Stimulated activated naive B cell treated with anti-CD40 and anti-IgM and Interleukin-4, amounts not matched to agents 10 μg/mL and 1 μg/mL and 100 μg/mL, for 72 hours (primary cell): ENCODE measurements around the gene DLG5.

Source experiments
- ATAC-seq, 2 donors: fragments of 150-1000 bp; cut with Tn5 transposase; replicated peaks; 2 replicates each; pipeline ENCODE4 v1.10.0; 2021; ENCODE audit warnings: moderate library complexity in 1 of 2
- DNase-seq: peaks from one replicate; pipeline ENCODE4 v3.0.0; 2021
- H3K27ac Mint-ChIP-seq: one replicate; pipeline ENCODE4 v1.8.0; 2022; ENCODE audit warnings: mild to moderate bottlenecking, mixed read lengths
- H3K27me3 Mint-ChIP-seq, 2 donors: one replicate each; pipeline ENCODE4 v1.8.0; 2022; ENCODE audit warnings: mixed read lengths in 2 of 2
- H3K36me3 Mint-ChIP-seq, 2 donors: one replicate each; pipeline ENCODE4 v1.8.0; 2022; ENCODE audit warnings: mixed read lengths in 2 of 2, mild to moderate bottlenecking in 1 of 2
- H3K4me1 Mint-ChIP-seq, 2 donors: one replicate each; pipeline ENCODE4 v1.8.0; 2022; ENCODE audit warnings: mixed read lengths in 2 of 2, mild to moderate bottlenecking in 1 of 2
- H3K4me3 Mint-ChIP-seq, 2 donors: one replicate each; pipeline ENCODE4 v1.8.0; 2022; ENCODE audit warnings: mild to moderate bottlenecking in 2 of 2, mixed read lengths in 2 of 2, moderate library complexity in 1 of 2
- H3K9me3 Mint-ChIP-seq, 2 donors: one replicate each; pipeline ENCODE4 v1.8.0; 2022; ENCODE audit warnings: mixed read lengths in 2 of 2, mild to moderate bottlenecking in 1 of 2

The DLG5 gene

DNA sequence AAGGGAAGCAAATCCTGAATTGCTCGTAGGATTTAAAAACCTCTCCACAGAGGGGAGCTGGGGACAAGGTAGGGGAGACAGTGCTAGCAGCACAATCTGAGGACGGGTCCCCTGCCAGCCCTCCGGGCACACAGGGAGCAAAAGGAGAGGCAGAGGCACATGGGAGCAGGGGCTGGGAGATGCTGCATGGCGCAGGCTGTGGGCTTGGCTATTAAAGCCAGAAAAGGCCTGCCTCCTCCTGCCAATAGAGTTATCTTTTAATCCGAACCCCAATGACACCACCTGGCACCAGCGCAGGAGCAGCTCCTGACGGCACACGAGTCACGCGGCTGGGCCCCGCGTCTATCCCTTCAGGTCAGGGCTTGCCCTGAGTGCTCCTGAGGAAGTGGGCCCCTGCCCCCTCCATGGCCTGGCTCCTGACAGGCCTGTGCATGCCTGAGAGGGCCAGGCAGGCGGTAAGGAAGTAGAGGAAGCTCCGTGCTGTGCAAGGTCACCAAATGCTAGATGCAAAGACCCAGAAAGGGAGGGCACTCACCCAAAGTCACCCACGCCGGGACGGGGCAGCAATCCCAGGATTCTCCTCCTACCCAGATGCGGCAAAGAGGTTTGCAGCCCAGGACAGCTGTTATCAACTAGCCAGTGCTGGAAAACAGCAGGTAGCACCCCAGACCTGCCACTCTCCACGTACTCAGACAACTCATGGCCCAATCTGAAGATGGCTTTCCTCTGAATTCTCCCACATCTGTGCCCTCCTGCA lies 28.1 kb downstream of the DLG5 start:
- H3K4me1 Mint-ChIP-seq = no peaks in the 10 kb centered on the region
- DNase-seq (no peak), ATAC-seq (no peak)
- no peaks in the 10 kb centered on the region for H3K36me3 Mint-ChIP-seq
- H3K27ac Mint-ChIP-seq = no peak overlapping the region
- no peak overlapping the region for H3K4me3 Mint-ChIP-seq
- H3K27me3 Mint-ChIP-seq = peaks cover 18 to 20% of the 10 kb centered on the region in 2 donors
- no peaks in the 10 kb centered on the region for H3K9me3 Mint-ChIP-seq

DNA sequence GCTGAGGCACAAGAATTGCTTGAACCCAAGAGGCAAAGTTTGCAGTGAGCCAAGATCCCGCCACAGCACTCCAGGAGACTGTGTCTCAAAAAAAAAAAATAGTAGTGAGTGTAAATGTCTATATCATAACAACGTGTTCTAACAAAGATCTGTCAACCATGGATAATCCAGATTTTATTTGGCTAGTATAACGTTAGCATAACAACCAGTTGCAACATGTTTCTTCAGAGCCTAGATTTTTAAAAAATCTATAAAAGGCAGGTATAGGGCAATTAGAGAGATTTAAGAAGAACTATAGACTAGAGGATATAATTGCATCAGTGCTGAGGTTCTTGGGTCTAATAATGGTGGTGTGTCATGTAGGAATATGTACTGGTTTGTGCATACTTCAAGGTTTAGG lies 30.5 kb downstream of the DLG5 start:
- Mint-ChIP-seq H3K4me3 (no peak overlapping the region), H3K27me3 (peaks cover 18 to 20% of the 10 kb centered on the region in 2 donors), H3K9me3 (no peaks in the 10 kb centered on the region), H3K27ac (no peak overlapping the region), H3K4me1 (no peaks in the 10 kb centered on the region), H3K36me3 (no peaks in the 10 kb centered on the region)
- ATAC-seq = no peak
- DNase-seq = no peak

DNA sequence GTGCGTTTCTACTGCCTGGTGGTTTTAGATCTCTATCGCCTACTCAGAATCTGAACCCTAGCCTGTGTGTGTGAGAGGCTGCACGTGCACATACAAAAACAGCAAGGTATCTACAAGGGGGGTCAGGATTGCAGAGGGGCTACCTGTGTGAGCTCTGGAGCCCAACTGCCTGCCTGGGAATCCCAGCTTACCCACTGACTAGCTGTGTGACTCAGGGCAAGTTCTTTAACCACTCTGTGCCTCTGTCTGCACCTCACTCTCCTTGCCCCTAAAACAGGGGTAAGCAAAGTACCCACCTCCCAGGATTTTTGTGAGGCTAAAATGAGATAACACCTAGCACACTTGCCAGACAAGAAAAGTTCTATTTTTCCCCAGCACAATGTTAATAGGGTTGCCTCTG lies 32.5 kb downstream of the DLG5 start:
- no peak overlapping the region for H3K4me3 Mint-ChIP-seq
- no peak for ATAC-seq

GRCh38 chr10:77893386-77893785 lies 33.2 kb downstream of the DLG5 start:
- Mint-ChIP-seq H3K36me3 (no peaks in the 10 kb centered on the region), H3K4me1 (no peaks in the 10 kb centered on the region), H3K27ac (no peak overlapping the region), H3K9me3 (no peaks in the 10 kb centered on the region), H3K27me3 (peaks cover under 1 to 4% of the 10 kb centered on the region in 2 donors), H3K4me3 (no peak overlapping the region)
- ATAC-seq (no peak), DNase-seq (no peak)

More for the DNA sequence above, 32.5 kb downstream of the DLG5 start:
- DNase-seq = no peak
- no peaks in the 10 kb centered on the region for H3K36me3 Mint-ChIP-seq
- no peaks in the 10 kb centered on the region for H3K4me1 Mint-ChIP-seq
- no peak overlapping the region for H3K27ac Mint-ChIP-seq
- H3K9me3 Mint-ChIP-seq = no peaks in the 10 kb centered on the region
- H3K27me3 Mint-ChIP-seq = peaks cover 6 to 7% of the 10 kb centered on the region in 2 donors

- Mint-ChIP-seq H3K27me3 (peaks cover 0 to 4% of the 10 kb centered on the region in 2 donors), H3K36me3 (no peaks in the 10 kb centered on the region), H3K4me3 (no peak overlapping the region), H3K4me1 (no peaks in the 10 kb centered on the region), H3K9me3 (no peaks in the 10 kb centered on the region), H3K27ac (no peak overlapping the region)
- ATAC-seq = no peak
- no peak for DNase-seq
These were observed 33.8 kb downstream of the DLG5 start for GRCh38 chr10:77892761-77893160.

DNA sequence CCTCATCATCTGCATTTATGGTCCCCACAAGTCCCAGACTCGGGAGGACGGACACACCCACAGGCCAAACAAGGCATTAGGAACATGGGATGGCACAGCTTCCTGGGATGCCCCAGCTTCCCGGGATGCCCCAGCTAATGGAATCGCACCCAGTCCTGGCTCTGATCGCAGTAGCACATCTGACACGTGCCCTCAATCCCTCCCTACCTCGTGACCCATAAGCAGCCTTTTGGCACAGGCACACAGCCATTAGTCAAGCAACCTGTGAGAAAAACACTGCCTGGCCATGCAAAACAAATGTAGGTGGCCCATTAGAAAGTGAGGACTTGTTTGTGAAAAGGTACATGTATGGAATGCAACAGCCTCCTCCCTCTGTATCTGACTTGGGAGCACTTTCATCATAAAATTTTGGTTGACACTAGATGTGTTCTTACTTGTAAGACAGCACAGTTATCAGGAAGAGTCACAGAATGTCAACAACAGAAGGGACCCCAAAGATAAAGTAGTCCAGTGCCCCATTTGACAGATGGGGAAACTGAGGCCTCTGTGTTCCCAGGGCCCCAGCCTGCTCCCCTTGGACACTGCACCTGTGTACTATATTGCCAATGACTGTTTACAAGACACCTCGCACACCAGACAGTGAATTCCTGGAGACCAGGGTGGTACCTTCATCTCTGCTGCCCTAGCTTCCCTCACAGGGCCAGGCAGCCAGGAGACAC lies 34.4 kb downstream of the DLG5 start:
- ATAC-seq (no peak), DNase-seq (no peak)
- no peaks in the 10 kb centered on the region for H3K9me3 Mint-ChIP-seq
- H3K4me1 Mint-ChIP-seq = no peaks in the 10 kb centered on the region
- no peak overlapping the region for H3K4me3 Mint-ChIP-seq
- H3K27ac Mint-ChIP-seq = no peak overlapping the region
- peaks cover 0 to 4% of the 10 kb centered on the region in 2 donors for H3K27me3 Mint-ChIP-seq
- no peaks in the 10 kb centered on the region for H3K36me3 Mint-ChIP-seq

DNA sequence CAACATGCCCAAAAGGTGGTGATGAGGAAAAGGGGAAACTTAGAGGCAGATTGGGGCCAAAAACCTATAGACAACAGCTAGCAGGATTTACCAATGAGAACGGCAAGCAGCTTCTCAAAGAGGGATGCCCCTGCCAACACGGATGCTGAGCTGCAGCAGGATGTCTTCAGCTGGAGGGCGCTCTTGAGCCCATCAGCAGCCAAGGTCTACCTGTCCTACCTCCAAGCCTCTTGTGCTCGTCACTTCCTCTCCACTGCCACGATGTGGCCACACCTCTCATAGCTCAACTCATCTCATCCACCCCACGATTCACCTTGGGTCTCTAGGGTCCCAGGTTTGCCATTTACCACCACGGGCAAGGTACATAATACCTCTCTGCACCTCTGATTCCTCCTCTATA lies 36.5 kb downstream of the DLG5 start:
- no peak overlapping the region for H3K4me3 Mint-ChIP-seq
- H3K36me3 Mint-ChIP-seq = no peaks in the 10 kb centered on the region
- no peak for DNase-seq
- H3K4me1 Mint-ChIP-seq = no peaks in the 10 kb centered on the region
- no peak overlapping the region for H3K27ac Mint-ChIP-seq
- no peak for ATAC-seq
- no peaks in the 10 kb centered on the region for H3K9me3 Mint-ChIP-seq
- H3K27me3 Mint-ChIP-seq = peaks cover 0 to 4% of the 10 kb centered on the region in 2 donors

DNA sequence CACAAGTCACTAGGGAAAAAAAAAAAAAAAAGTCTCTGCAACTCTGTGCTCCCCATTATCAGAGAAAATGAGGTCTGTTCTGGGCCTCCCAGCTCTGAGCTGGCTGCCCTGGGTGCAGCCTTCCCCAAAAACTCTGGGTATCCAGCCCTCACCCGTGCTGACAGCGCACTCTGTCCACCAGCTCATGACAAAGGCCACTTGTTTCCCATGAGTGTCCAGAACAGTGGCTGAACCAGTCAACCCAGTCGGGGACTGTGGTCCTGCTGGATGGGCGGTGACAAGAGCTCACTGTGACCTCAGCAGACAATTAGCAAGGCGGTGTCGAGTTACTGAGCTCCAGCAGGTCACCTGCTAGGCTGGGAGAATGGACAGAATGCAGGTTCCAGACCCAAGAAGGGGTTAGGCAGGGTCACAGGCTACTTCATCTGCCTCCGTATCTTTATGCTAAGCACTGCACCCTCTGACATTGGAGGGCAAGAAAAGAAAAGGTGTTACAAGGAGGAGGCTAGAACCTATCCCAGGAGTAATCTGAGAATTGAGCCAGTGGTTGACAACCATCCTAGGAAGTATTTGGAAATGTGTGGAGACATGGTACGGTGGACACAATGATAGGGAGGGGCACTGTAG lies 37.2 kb downstream of the DLG5 start:
- peaks cover 0 to 4% of the 10 kb centered on the region in 2 donors for H3K27me3 Mint-ChIP-seq
- no peaks in the 10 kb centered on the region for H3K36me3 Mint-ChIP-seq
- no peaks in the 10 kb centered on the region for H3K4me1 Mint-ChIP-seq
- no peak overlapping the region for H3K4me3 Mint-ChIP-seq
- no peak overlapping the region for H3K27ac Mint-ChIP-seq
- DNase-seq (no peak), ATAC-seq (no peak)
- H3K9me3 Mint-ChIP-seq = no peaks in the 10 kb centered on the region

DNA sequence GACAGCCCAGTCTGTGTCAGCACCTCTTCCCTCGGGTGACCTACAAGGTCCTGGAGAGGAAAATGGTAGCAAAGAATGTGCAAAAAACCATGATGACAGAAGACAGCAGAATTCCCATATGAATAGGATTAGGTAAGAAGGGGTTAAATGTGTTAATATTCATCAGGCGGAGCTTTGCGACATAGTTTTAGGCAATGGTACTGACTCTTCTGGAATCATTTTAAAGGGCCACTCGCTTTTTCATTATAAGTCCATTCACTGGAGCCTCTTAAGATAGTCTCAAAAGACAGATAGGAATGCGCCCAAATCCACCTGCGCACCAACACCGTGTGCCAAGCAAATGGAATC lies 38.2 kb downstream of the DLG5 start:
- Mint-ChIP-seq H3K4me1 (no peaks in the 10 kb centered on the region), H3K36me3 (no peaks in the 10 kb centered on the region), H3K27ac (no peak overlapping the region), H3K4me3 (no peak overlapping the region), H3K27me3 (no peaks in the 10 kb centered on the region), H3K9me3 (no peaks in the 10 kb centered on the region)
- DNase-seq (no peak), ATAC-seq (no peak)

- no peak overlapping the region for H3K4me3 Mint-ChIP-seq
- H3K4me1 Mint-ChIP-seq = no peaks in the 10 kb centered on the region
- no peak for ATAC-seq
- no peaks in the 10 kb centered on the region for H3K36me3 Mint-ChIP-seq
- H3K27me3 Mint-ChIP-seq = no peaks in the 10 kb centered on the region
- no peaks in the 10 kb centered on the region for H3K9me3 Mint-ChIP-seq
- H3K27ac Mint-ChIP-seq = no peak overlapping the region
- no peak for DNase-seq
These were observed 38.8 kb downstream of the DLG5 start for GRCh38 chr10:77887631-77888355.

DNA sequence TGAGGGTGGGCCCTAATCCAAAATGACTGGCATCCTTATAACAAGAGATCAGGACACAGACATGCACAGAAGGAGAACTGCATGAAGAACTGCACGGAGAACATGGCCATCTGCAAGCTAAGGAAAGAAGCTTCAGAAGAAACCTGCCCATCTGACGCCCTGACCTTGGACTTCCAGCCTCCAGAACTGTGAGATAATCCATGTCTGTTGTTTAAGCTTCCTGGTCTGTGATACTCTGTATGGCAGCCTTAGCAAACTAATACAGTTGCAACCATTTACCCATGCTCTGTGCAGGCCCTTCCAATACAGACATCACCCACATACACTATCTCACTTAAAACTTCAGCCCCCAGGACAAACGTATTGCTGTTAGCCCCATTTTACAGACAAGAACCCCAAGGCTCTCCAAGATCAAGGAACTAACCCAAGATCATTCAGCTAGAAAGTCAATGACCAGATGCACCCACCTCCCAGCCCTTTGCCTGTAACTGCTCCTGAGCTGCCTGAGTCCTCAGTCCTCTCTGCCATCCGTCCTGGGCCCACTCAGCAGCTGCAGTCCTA lies 39.7 kb downstream of the DLG5 start:
- H3K36me3 Mint-ChIP-seq = no peaks in the 10 kb centered on the region
- H3K9me3 Mint-ChIP-seq = no peaks in the 10 kb centered on the region
- DNase-seq = no peak
- no peak overlapping the region for H3K4me3 Mint-ChIP-seq
- no peaks in the 10 kb centered on the region for H3K4me1 Mint-ChIP-seq
- no peaks in the 10 kb centered on the region for H3K27me3 Mint-ChIP-seq
- no peak for ATAC-seq
- no peak overlapping the region for H3K27ac Mint-ChIP-seq

- peaks cover 0 to 2% of the 10 kb centered on the region in 2 donors for H3K4me1 Mint-ChIP-seq
- H3K36me3 Mint-ChIP-seq = no peaks in the 10 kb centered on the region
- H3K9me3 Mint-ChIP-seq = no peaks in the 10 kb centered on the region
- DNase-seq = no peak
- no peak for ATAC-seq
- H3K4me3 Mint-ChIP-seq = no peak overlapping the region
- H3K27me3 Mint-ChIP-seq = no peaks in the 10 kb centered on the region
- no peak overlapping the region for H3K27ac Mint-ChIP-seq
These were observed 42.4 kb downstream of the DLG5 start for GRCh38 chr10:77884181-77884580.

DNA sequence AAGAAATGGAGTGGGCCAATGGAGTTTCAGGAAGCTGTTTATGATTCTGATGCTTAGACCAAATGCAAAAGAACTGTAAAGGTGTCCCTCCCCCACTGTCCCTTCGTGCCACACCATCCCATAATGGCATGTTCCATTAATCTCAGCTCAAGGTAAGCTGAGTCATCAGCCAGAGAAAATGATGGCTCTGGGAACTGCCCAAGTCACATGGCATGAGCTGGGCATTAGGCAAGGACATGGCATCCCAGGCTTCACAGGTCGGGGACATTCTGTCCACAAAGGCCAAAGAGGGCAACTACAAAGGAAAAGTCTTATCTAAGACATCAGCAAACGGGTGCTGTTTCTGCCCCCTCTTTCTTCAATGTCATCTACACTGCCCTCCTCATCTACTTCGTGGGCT lies 44.9 kb downstream of the DLG5 start:
- ATAC-seq = no peak
- peaks cover 14 to 16% of the 10 kb centered on the region in 2 donors for H3K4me1 Mint-ChIP-seq
- H3K9me3 Mint-ChIP-seq = no peaks in the 10 kb centered on the region
- no peaks in the 10 kb centered on the region for H3K36me3 Mint-ChIP-seq
- no peaks in the 10 kb centered on the region for H3K27me3 Mint-ChIP-seq
- DNase-seq = no peak
- H3K27ac Mint-ChIP-seq = no peak overlapping the region
- no peak overlapping the region for H3K4me3 Mint-ChIP-seq

DNA sequence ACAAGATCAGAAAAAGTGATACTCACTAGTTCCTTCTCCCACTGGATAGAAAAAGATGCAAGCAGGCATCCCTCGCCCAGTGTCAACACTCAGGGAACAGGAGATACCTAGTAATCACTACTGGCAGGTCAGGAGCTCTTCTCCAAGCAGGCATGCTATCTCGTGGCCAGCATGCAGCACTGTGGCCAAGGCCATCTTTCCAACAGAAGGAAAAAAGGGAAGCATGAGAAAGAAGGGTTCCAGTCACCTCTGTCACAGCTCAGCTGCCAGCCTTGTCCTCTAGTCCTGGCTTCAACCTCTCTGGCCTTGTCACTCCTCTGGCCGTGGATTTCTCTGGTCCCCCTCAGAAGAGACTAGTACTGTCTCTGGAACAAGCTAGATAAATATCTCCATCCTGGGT lies 45.3 kb downstream of the DLG5 start:
- no peak for DNase-seq
- no peak for ATAC-seq
- no peaks in the 10 kb centered on the region for H3K27me3 Mint-ChIP-seq
- no peaks in the 10 kb centered on the region for H3K36me3 Mint-ChIP-seq
- H3K27ac Mint-ChIP-seq = no peak overlapping the region
- H3K4me1 Mint-ChIP-seq = peaks cover 14 to 16% of the 10 kb centered on the region in 2 donors
- H3K9me3 Mint-ChIP-seq = no peaks in the 10 kb centered on the region
- H3K4me3 Mint-ChIP-seq = no peak overlapping the region
